ENCODE data around the gene KIFC3.

DNA sequence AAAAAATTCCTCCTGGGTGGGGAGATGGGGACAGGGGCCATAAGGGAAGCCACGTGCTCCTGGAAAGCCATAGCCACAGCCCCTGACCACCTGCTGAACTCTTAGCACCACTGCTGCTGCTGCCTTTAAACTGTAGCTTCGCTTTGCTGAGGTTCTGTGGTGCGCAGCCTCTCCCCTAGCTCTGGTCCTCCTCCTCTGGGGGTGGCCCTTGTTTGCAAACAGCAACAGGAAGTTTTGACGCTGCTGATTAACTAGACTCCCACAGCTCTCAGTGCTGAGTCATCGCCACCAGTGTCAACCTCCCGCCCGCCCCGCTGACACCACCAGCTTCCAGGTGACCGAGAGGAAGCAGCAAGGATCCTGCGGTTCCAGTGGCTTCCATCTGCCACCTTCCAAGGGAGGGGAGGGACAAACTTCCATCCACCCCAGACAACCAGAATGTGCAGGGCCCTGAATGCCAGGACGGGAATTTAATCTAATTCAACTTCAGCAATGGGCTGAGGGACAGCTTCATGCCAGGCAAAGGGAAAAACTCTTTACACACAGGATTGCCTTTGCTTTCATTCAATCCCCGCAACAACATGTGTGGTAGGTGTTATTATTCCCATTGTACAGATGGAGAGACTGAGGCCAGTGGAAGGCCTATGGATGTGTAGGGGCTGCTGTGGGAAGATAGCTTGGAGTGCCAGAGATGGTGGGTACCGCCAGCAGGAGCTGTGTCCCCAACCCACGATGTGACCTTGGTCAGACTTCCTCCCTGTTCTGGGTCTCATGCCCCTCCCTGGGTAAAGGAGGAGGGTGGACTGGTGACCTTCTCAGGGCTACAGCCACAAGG is 8.1 kb upstream of the KIFC3 start:
- TF ChIP-seq, protein P1, sequence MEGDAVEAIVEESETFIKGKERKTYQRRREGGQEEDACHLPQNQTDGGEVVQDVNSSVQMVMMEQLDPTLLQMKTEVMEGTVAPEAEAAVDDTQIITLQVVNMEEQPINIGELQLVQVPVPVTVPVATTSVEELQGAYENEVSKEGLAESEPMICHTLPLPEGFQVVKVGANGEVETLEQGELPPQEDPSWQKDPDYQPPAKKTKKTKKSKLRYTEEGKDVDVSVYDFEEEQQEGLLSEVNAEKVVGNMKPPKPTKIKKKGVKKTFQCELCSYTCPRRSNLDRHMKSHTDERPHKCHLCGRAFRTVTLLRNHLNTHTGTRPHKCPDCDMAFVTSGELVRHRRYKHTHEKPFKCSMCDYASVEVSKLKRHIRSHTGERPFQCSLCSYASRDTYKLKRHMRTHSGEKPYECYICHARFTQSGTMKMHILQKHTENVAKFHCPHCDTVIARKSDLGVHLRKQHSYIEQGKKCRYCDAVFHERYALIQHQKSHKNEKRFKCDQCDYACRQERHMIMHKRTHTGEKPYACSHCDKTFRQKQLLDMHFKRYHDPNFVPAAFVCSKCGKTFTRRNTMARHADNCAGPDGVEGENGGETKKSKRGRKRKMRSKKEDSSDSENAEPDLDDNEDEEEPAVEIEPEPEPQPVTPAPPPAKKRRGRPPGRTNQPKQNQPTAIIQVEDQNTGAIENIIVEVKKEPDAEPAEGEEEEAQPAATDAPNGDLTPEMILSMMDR (conservative IDR thresholded peaks at IDR 0.05 in 1 of 2, IDR thresholded peaks at IDR 0.05 in 1 of 2; ENCODE audit: low read depth in 1 of 2, low read length in 2 of 2): no peak
- no peak for TF ChIP-seq EZH2 (IDR thresholded peaks at IDR 0.05; ENCODE audit: low read length, missing control alignments)
